ENCODE data around the gene THOC2.
"Not testable (repeated sequence)": the region's sequence is repeated elsewhere in the genome, so short reads cannot be mapped to it uniquely, and the experiment has no call there.

THOC2 gene

DNA sequence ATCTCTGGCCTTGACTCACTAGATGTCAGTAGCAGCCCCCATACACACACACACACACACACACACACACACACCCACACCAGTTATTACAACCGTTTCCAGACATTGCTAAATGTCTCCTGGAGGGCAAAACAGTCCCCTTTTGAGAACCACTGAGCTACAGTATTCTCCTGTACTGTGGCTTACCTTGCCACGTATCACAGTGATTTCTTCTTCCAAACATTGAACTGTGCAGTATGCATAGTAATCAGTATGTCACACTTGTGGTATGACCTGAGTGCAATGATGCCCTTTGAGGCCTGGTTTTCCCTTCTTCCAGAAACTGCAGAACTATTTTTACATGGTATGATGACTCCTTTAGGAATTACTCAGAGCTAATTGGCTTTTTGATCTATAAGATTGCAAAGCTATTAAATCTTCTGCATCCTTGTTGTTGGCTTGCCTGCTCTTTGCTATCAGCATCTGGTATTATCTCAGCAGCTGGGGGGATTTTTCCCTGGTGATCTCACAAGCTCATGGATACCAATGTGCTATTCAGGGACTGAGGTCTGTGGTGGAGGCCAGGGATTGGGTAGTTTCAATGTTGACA is 3.6 kb upstream of the THOC2 start:
- no peak for DNase-seq

DNA sequence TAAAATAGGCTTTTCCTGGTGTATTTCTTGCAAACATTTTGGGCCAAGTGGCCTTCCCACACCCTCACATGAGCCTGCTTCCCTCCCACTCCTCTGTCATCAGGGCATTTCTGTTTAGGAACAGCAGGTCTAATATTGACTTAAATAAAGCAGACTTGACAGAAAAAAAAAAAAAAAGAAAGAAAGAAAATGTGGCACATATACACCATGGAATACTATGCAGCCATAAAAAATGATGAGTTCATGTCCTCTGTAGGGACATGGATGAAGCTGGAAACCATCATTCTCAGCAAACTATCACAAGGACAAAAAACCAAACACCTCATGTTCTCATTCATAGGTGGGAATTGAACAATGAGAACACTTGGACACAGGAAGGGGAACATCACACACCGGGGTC is 2.3 kb upstream of the THOC2 start:
- DNase-seq, result not testable (repeated sequence)

DNA sequence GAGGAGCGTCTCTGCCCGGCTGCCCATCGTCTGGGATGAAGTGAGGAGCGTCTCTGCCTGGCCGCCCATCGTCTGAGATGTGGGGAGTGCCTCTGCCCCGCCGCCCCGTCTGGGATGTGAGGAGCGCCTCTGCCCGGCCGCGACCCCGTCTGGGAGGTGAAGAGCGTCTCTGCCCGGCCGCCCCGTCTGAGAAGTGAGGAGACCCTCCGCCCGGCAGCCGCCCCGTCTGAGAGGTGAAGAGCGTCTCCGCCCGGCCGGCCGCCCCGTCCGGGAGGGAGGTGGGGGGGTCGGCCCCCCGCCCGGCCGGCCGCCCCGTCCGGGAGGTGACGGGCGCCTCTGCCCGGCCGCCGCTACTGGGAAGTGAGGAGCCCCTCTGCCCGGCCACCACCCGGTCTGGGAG is 1.2 kb upstream of the THOC2 start:
- not testable (repeated sequence) for DNase-seq

DNA sequence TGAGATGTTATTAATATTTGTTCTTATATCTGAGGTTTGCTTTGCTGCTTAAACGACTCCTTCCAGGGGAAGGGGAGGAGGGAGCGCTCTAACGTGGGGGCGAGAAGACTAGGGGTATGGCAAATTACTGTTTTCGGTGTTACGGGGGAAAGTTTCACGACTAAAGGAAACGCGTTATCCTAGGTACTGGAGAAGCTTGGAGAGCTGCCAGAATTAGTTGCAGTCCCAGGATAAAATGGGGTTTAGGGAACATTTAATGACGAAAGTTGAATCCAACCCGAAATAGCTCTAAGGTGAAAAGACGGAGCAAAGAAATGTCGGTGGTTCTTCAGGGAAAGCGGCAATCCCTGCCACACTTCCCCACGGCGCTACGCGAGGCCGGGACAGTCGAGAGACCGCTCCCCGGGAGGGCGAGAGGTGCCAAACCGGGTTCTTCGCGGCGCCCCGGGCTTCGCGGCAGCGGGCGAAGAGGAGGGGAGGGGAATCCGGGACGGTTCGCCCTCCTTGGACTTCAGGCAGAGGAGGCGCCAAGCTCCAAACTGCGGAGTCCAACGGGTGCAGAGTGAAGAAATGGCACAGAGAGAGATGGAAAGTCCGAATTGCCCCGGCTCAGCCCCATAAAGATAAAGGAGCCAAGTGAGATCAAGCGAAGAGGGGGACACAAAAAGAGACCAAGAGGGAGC is 724 bp downstream of the THOC2 start:
- DNase-seq, result no peak

DNA sequence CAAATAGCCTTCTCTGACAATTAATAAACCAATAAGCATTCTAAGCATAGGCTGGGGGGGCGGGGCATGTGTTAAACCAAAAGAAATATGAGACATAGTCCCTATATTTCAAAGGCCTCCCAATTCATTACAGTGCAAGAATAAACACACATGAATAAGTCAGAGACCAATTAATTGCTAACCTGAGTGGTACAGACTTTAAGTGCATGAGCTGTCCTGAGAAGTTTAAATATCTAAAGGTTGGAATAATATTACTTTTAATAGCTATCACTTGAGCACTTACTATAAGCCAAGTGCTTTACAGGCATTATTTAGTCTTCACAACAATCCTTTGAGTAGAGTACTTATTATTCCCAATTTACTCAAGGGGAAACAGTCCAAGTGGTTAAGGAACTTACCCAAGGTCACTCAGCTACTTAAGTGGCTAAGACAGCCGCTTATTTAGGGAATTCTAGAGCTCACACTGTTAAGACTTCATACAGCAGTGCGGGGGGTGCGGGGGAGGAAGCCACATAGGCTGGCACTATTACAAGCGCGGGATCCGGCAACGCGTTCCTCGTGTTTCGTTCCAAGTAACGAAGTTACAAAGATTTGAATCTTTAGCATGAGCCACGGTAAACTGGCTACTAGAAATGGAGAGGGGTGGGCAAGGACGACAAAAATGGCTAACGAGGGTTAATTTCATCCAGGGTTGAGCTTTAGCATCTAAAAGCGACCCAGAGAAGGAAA is 1.4 kb downstream of the THOC2 start:
- no peak for DNase-seq

DNA sequence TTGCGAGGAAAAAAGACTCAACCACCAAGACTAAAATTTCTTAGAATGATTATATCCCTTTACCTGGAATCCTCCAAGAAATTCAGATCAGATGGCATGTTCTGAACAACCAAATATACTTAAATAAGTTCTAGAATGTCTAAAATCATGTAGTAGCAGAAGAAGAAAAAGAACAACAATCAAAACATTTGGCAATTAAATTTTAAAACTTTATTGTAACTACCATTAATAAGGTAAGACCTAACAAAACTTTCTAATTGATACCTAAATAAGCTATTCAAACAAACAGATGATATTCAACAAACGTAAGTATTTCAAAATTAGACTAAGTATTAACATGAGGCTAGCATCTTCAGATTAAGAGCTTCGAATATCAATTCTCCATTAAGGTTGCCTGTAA is 4.3 kb downstream of the THOC2 start:
- DNase-seq, result no peak

DNA sequence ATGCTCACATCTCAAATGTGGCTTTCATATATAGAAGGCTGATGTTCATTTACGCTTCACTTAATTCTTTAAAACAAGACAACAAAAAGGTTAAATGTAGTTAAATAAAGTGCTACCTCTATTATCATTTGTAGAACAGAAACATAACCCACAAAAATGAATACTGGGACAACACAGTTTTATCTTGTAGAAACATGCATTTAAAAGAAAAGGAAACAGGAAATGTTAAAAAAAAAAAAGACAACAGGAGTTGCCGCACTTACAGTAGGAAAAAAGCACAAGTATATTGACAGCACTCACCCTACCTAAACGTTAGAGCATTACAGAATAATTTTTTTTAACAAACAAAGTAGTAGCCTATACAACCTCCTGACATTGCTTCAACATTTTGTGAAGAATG is 4.8 kb downstream of the THOC2 start:
- no peak for DNase-seq

DNA sequence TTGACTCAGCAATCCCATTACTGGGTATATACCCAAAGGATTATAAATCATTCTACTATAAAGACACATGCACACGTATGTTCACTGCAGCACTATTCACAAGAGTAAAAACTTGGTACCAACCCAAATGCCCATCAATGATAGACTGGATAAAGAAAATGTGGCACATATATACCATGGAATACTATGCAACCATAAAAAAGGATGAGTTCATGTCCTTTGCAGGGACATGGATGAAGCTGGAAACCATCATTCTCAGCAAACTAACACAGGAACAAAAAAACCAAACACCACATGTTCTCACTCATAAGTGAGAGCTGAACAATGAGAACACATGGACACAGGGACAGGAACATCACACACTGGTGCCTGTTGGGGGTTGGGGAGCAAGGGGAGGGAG is 10.7 kb downstream of the THOC2 start:
- DNase-seq, result not testable (repeated sequence)

DNA sequence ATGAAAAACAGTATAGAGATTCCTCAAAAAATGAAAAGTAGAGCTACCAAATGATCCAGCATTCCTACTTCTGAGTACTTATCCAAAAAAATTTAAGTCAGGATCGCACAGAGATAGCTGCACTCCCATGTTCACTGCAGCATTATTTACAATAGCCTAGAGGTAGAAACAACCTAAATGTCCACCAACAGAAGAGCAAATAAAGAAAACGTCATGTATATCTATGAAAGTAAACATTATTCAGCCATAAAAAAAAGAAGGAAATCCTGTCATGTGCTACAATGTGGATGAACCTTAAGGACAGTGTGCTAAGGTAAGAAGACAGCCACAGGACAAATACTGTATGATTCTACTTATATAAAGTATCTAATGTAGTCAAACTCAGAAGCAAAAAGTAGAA is 12.4 kb downstream of the THOC2 start:
- DNase-seq, result no peak

DNA sequence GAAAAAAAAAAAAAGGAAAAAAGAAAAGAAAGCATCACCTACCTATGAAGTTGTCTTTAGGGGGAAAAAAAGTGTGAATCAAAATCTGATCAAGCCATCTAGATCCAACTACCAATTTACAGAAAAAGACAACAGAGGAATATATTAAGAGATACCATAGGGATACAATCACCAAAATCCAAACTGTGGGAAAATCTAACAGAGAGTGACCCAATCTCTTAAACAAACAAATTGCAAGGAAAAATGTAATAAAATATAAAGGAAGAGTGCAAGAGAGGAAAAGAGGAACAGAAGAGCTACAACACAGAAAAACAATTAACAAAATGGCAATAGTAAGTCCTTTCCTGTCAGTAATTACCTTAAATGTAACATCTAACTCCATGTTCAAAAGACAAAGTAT is 19.0 kb downstream of the THOC2 start:
- no peak for DNase-seq

DNA sequence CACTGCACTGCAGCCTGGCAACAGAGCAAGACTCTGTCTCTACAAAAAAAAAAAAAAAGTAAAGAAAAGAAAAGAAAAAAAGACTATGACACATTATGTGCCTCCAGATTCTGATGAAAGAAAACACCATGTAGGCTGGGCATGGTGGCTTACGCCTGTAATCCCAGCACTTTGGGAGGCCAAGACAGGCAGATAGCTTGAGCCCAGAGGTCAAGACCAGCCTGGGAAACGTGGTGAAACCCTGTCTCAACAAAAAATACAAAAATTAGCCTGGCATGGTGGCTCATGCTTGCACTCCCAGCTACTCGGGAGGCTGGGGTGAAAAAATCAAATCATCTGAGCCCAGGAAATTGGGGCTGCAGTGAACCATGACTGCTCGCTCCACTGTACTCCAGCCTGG is 19.4 kb downstream of the THOC2 start:
- DNase-seq, result no peak

DNA sequence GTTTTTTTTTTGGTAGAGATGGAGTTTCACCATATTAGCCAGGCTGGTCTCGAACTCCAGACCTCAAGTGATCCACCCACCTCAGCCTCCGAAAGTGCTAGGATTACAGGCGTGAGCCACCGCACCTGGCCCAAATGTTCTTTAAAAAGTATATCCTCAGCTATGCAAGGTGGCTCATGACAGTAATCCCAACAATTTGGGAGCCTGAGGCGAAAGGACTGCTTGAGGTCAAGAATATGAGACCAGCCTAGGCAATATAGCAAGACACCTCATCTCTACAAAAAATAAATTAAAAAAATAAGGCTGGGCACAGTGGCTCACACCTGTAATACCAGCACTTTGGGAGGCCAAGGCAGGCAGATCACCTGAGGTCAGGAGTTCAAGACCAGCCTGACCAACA is 21.7 kb downstream of the THOC2 start:
- DNase-seq, result not testable (repeated sequence)

DNA sequence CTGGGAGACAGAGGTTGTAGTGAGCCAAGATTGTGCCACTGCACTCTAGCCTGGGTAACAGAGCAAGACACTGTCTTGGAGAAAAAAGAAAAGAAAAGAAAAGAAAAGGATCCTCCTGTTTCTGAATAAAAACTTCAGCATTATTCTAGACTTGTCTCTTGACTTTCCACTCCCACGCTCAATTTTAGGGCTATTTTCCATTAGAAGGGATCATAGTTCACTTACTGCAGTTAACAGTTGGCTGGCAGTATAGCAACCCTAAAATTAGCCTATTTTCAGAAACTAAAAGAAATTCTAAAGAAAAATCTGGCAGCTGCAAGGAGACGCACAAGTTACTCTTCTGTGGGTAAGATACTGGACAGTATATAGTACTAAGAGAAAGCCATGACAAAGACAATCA is 28.1 kb downstream of the THOC2 start:
- no peak for DNase-seq

DNA sequence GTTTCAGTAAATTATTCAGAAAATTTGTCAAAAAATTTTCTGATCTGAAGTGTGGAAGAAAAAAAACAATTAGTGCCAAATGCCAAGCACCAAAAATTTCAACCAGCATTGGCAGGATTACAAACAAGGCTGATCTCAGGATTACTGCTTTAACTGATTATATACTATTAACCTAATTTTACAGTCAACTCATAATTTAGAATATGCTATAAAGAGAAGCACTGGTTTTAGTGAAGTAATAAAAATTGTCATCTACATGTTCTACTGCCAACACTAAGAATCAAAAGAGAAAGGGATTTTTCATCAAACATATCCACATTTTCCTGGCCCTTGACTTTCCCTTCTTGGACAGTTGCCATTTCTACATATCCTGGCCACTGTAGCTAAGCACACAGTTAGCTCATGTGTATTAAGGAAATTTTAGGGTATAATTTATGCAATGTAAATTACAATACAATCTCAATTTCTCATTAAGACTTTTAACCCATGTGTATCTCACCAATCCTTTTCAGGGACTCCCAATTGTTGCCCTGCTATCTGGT is 33.8 kb downstream of the THOC2 start:
- DNase-seq, result no peak

DNA sequence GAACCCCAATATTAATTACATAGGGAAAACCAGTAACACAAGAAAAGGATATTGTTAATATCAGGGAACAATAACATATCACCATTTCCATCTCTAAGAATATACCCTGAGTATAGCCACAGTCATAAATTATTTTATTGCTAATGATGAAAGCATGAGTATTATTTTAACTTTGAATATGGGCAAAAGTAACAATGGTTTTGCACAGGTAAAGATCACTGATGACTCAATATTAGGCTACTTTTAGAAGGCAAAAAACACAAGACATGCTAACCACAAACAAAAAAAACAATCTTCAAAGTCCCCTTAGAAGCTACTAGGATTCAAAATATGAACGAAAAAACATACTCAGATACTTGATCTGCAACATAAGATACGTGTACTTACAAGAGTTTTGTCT is 36.5 kb downstream of the THOC2 start:
- DNase-seq, result no peak

DNA sequence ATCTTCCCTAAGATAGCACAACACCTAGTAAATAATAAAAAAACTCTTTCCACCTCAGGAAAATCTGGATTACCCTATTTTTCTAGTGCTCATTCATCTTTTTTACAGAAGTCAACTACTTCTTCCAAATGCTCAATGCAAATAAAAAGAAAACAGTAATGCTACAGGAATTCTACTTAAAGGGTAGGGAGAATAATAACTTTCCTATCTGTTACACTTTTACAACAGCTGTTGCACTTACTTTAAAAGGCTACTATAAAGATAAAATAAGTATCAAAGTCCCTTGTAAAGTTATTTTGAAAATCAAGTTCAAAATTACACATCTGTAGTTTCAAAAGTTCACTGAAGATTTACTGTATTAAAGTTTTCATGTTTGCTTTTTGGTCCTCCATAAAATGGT is 37.6 kb downstream of the THOC2 start:
- no peak for DNase-seq

DNA sequence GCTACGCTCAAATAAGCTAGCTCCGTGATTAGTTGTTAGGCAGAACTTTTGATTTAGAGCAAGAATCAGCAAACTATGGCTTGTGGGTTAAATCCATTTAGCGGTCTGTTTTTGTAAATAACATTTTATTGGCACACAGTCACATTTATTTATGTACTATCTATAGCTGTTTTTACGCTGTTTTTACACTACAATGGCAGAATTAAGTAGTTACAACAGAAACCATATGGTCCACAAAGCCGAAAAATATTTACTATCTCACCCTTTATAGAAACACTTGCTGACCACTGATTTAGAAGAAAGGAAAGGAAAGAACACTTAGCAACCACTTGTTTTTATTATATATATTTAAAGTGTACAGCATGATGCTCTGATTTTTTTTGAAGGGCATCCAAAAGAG is 41.1 kb downstream of the THOC2 start:
- DNase-seq, result no peak

DNA sequence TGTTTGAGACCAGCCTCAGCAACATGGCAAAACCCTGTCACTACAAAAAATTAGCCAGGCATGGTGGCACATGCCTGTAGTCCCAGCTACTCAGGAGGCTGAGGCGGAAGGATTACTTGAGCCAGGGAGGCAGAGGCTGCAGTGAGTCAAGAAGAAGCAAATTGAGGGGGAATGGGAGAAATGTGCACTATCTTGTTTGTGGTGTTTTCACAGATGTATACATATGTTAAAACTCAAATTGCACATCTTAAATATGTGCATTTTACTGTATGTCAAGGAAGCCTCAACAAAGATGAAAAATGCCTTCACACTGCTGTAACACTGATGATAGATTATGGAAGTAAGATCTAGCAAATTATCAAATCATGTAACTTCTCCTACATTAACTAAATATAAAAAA is 44.3 kb downstream of the THOC2 start:
- DNase-seq, result no peak

DNA sequence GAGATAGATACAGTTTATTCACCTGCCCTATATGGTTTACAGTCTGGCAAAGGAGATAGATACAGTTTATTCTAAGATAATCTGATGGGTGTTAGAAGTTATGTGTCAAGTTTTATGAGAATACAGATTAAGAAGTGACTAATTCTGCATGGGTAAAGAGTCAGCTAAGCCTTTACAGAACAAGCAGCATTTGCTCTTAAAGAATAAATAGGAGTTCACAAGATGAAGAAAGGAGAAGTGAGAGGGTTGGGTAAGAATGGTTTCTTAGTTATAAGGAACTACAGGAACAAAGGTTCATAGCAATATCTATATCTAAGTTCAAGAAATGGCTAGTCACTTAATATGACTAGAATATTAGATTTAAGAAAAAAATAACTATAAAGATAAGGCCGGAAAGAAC is 47.6 kb downstream of the THOC2 start:
- DNase-seq, result no peak

DNA sequence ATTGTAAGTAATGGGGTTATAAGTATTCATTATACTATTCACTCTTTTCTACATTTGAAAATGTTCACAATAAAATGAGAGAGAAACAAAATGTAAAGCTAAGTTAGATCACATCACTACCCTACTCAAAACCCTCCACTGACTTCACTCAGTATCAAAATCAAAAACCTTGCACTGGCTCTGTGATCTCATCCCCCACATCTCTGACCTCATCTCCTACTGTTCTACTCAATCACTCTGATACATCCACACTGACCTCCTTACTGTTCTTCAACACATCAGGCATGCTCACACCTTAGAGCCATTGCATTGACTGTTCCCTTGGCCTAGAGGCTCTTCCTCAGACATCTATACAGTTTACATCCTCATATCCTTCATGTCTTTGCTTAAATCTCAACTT is 50.7 kb downstream of the THOC2 start:
- DNase-seq, result no peak

DNA sequence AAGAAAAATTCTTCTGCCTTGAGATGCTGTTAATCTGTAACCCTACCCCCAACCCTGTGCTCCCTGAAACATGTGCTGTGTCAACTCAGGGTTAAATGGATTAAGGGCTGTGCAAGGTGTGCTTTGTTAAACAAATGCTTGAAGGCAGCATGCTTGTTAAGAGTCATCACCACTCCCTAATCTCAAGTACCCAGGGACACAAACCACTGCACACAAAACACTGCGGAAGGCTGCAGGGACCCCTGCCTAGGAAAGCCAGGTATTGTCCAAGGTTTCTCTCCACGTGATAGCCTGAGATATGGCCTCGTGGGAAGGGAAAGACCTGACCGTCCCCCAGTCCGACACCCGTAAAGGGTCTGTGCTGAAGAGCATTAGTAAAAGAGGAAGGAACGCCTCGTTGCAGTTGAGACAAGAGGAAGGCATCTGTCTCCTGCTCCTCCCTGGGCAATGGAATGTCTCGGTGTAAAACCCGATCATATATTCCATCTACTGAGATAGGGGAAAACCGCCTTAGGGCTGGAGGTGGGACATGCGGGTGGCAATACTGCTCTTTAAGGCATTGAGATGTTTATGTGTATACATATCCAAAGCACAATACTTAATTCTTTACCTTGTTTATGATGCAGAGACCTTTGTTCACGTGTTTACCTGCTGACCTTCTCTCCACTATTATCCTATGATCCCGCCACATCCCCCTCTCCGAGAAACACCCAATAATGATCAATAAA is 53.0 kb downstream of the THOC2 start:
- DNase-seq, result not testable (repeated sequence)

DNA sequence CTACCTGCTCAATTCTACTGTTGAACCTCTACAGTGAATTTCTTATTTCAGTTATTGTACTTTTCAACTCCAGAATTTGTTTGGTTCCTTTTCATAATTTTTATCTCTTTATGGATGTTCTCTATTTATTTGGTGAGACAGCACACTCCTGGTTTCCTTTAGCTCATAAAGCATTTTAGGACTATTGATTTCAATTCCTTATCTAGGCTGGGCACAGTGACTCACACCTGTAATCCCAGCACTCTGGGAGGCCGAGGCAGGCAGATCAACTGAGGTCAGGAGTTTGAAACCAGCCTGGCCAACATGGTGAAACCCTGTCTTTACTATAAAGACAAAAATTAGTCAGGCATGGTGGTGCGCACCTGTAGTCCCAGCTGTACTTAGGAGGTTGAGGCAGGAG is 57.7 kb downstream of the THOC2 start:
- no peak for DNase-seq

DNA sequence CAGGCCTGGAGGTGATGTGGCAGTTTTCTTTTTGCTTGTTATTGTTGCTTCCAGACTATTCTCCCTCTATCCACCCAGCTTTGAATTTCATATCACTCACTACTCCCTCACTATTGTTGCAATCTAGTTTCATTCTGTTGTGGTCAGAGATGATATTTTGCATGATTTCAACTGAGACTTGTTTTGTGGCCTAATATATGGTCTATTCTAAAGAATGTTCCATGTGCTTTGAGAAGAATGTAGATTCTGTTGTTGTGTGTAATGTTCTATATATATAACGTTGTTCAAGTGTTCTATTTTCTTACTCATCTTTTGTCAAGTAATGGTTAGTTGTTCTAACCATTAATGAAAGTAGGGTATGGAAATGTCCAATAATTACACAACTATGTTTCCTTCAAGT is 59.0 kb downstream of the THOC2 start:
- no peak for DNase-seq

DNA sequence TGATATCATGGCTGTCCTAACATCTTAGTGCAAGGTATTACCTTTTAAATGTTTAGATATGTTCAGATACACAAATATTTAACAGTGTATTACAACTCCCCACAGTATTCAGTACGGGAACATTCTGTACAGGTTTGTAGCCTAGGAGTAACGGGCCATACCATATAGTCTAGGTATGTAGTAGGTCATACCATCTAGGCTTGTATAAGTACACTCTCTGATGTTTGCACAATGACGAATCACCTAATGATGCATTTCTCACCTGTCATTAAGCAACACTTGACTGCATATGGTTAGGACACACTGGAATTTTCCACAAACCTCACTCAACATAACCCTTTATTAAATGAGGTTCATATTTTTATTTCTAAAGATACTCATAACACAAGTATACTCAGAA is 67.7 kb downstream of the THOC2 start:
- DNase-seq, result no peak

All from NCI-H2171 (cell line).